Mucosa of stomach (tissue), 1 donor: ENCODE data around the gene GATB.

ENCODE experiments used
- H3K27me3 ChIP-seq: one replicate; pipeline ENCODE4 v1.7.0; 2013; ENCODE audit warnings: mild to moderate bottlenecking, low read length; ENCODE audit not compliant: control insufficient read depth, insufficient read depth
- H3K36me3 ChIP-seq: one replicate; pipeline ENCODE4 v1.7.0; 2013; ENCODE audit warnings: low read length; ENCODE audit not compliant: control insufficient read depth, insufficient read depth
- H3K4me1 ChIP-seq: one replicate; pipeline ENCODE4 v1.7.0; 2013; ENCODE audit warnings: mild to moderate bottlenecking, low read length; ENCODE audit not compliant: control insufficient read depth, insufficient read depth
- H3K4me3 ChIP-seq: one replicate; pipeline ENCODE4 v1.7.0; 2013; ENCODE audit warnings: low read length
- H3K9ac ChIP-seq: one replicate; pipeline ENCODE4 v1.7.0; 2013; ENCODE audit warnings: mild to moderate bottlenecking, low read length, moderate library complexity
- H3K9me3 ChIP-seq: one replicate; pipeline ENCODE4 v1.7.0; 2013; ENCODE audit warnings: mild to moderate bottlenecking, low read length, moderate library complexity; ENCODE audit not compliant: control insufficient read depth
- donor health status: Pancreatic carcinoma.

GATB gene

GRCh38 chr4:151782296-151782695, 21.5 kb upstream of the GATB start:
- no peaks in the 10 kb centered on the region for H3K9me3 ChIP-seq
- no peaks in the 10 kb centered on the region for H3K36me3 ChIP-seq
- peaks cover 12% of the 10 kb centered on the region for H3K4me1 ChIP-seq
- no peaks in the 10 kb centered on the region for H3K27me3 ChIP-seq
- no peak overlapping the region for H3K9ac ChIP-seq
- H3K4me3 ChIP-seq = no peak overlapping the region

GRCh38 chr4:151781026-151781425, 20.2 kb upstream of the GATB start:
- peaks cover 12% of the 10 kb centered on the region for H3K4me1 ChIP-seq
- H3K9me3 ChIP-seq = no peaks in the 10 kb centered on the region
- H3K9ac ChIP-seq = no peak overlapping the region
- no peaks in the 10 kb centered on the region for H3K27me3 ChIP-seq
- no peaks in the 10 kb centered on the region for H3K36me3 ChIP-seq
- no peak overlapping the region for H3K4me3 ChIP-seq

- Histone ChIP-seq H3K9ac (no peak overlapping the region), H3K4me3 (no peak overlapping the region), H3K27me3 (no peaks in the 10 kb centered on the region), H3K4me1 (no peaks in the 10 kb centered on the region), H3K36me3 (no peaks in the 10 kb centered on the region), H3K9me3 (no peaks in the 10 kb centered on the region)
Measured at GRCh38 chr4:151777471-151777870, 16.7 kb upstream of the GATB start.

GRCh38 chr4:151774324-151774723, 13.5 kb upstream of the GATB start:
- Histone ChIP-seq H3K4me3 (no peak overlapping the region), H3K36me3 (no peaks in the 10 kb centered on the region), H3K4me1 (no peaks in the 10 kb centered on the region), H3K9me3 (no peaks in the 10 kb centered on the region), H3K27me3 (peaks cover 8% of the 10 kb centered on the region), H3K9ac (no peak overlapping the region)

- H3K36me3 ChIP-seq = no peaks in the 10 kb centered on the region
- H3K9ac ChIP-seq = no peak overlapping the region
- H3K9me3 ChIP-seq = no peaks in the 10 kb centered on the region
- H3K4me1 ChIP-seq = no peaks in the 10 kb centered on the region
- H3K27me3 ChIP-seq = peaks cover 8% of the 10 kb centered on the region
- H3K4me3 ChIP-seq = no peak overlapping the region
Measured at GRCh38 chr4:151772274-151772673, 11.5 kb upstream of the GATB start.

GRCh38 chr4:151771664-151772063, 10.9 kb upstream of the GATB start:
- no peak overlapping the region for H3K9ac ChIP-seq
- no peaks in the 10 kb centered on the region for H3K9me3 ChIP-seq
- H3K27me3 ChIP-seq = peaks cover 8% of the 10 kb centered on the region
- H3K36me3 ChIP-seq = no peaks in the 10 kb centered on the region
- H3K4me3 ChIP-seq = no peak overlapping the region
- H3K4me1 ChIP-seq = no peaks in the 10 kb centered on the region

- H3K9ac ChIP-seq = no peak overlapping the region
- no peaks in the 10 kb centered on the region for H3K9me3 ChIP-seq
- peaks cover 8% of the 10 kb centered on the region for H3K27me3 ChIP-seq
- no peaks in the 10 kb centered on the region for H3K4me1 ChIP-seq
- H3K36me3 ChIP-seq = no peaks in the 10 kb centered on the region
- no peak overlapping the region for H3K4me3 ChIP-seq
Measured at GRCh38 chr4:151770154-151770553, 9.3 kb upstream of the GATB start.

GRCh38 chr4:151768835-151769234, 8.0 kb upstream of the GATB start:
- Histone ChIP-seq H3K4me3 (no peak overlapping the region), H3K27me3 (peaks cover 8% of the 10 kb centered on the region), H3K36me3 (no peaks in the 10 kb centered on the region), H3K9ac (no peak overlapping the region), H3K4me1 (no peaks in the 10 kb centered on the region), H3K9me3 (no peaks in the 10 kb centered on the region)

GRCh38 chr4:151766691-151767090, 5.9 kb upstream of the GATB start:
- H3K36me3 ChIP-seq = no peaks in the 10 kb centered on the region
- no peaks in the 10 kb centered on the region for H3K9me3 ChIP-seq
- H3K27me3 ChIP-seq = peaks cover 8% of the 10 kb centered on the region
- no peaks in the 10 kb centered on the region for H3K4me1 ChIP-seq
- H3K9ac ChIP-seq = no peak overlapping the region
- H3K4me3 ChIP-seq = no peak overlapping the region

- Histone ChIP-seq H3K27me3 (no peaks in the 10 kb centered on the region), H3K4me1 (peaks cover 8% of the 10 kb centered on the region), H3K9ac (peak overlapping the region; percentile 74), H3K36me3 (no peaks in the 10 kb centered on the region), H3K9me3 (no peaks in the 10 kb centered on the region), H3K4me3 (peak overlapping the region; percentile 96)
Measured at GRCh38 chr4:151760002-151760401, 805 bp downstream of the GATB start.

- Histone ChIP-seq H3K4me1 (no peaks in the 10 kb centered on the region), H3K27me3 (no peaks in the 10 kb centered on the region), H3K4me3 (no peak overlapping the region)
Measured at GRCh38 chr4:151753056-151753455, 7.8 kb downstream of the GATB start.

GRCh38 chr4:151750156-151750555, 10.7 kb downstream of the GATB start:
- Histone ChIP-seq H3K27me3 (no peaks in the 10 kb centered on the region), H3K4me3 (no peak overlapping the region), H3K9ac (no peak overlapping the region), H3K36me3 (no peaks in the 10 kb centered on the region), H3K4me1 (no peaks in the 10 kb centered on the region), H3K9me3 (no peaks in the 10 kb centered on the region)

More at GRCh38 chr4:151753056-151753455, 7.8 kb downstream of the GATB start:
- H3K9me3 ChIP-seq = no peaks in the 10 kb centered on the region
- no peak overlapping the region for H3K9ac ChIP-seq
- no peaks in the 10 kb centered on the region for H3K36me3 ChIP-seq

- no peak overlapping the region for H3K9ac ChIP-seq
- H3K27me3 ChIP-seq = no peaks in the 10 kb centered on the region
- H3K4me3 ChIP-seq = no peak overlapping the region
- H3K9me3 ChIP-seq = no peaks in the 10 kb centered on the region
- no peaks in the 10 kb centered on the region for H3K4me1 ChIP-seq
- no peaks in the 10 kb centered on the region for H3K36me3 ChIP-seq
Measured at GRCh38 chr4:151745481-151746231, 15.2 kb downstream of the GATB start.
